Stimulated activated naive CD8-positive, alpha-beta T cell treated with anti-CD3 and anti-CD28 coated beads, Interleukin-15, amount 100 ng/mL, for 72 hours (primary cell): ENCODE measurements around the gene ROPN1L.

Experiments used
- ATAC-seq: fragments of 150-1000 bp; cut with Tn5 transposase; 2 replicates; pipeline ENCODE4 v1.10.0; 2021; ENCODE audit warnings: mild to moderate bottlenecking, moderate library complexity
- DNase-seq, 2 donors: peaks; one replicate each; pipeline ENCODE4 v3.0.0; 2021 to 2022
- H3K27ac Mint-ChIP-seq, 2 donors: one replicate each; pipeline ENCODE4 v1.8.0; 2022; ENCODE audit warnings: mild to moderate bottlenecking in 2 of 2, mixed read lengths in 2 of 2, moderate library complexity in 2 of 2
- H3K27me3 Mint-ChIP-seq: one replicate; pipeline ENCODE4 v1.8.0; 2022; ENCODE audit warnings: mixed read lengths
- H3K4me1 Mint-ChIP-seq: one replicate; pipeline ENCODE4 v1.8.0; 2022; ENCODE audit warnings: mild to moderate bottlenecking, mixed read lengths
- H3K4me3 Mint-ChIP-seq, 2 donors: one replicate each; pipeline ENCODE4 v1.8.0; 2022; ENCODE audit warnings: mild to moderate bottlenecking in 2 of 2, mixed read lengths in 2 of 2, moderate library complexity in 1 of 2
- H3K9me3 Mint-ChIP-seq, 2 donors: one replicate each; pipeline ENCODE4 v1.8.0; 2022; ENCODE audit warnings: mixed read lengths in 2 of 2

Gene ROPN1L

DNA sequence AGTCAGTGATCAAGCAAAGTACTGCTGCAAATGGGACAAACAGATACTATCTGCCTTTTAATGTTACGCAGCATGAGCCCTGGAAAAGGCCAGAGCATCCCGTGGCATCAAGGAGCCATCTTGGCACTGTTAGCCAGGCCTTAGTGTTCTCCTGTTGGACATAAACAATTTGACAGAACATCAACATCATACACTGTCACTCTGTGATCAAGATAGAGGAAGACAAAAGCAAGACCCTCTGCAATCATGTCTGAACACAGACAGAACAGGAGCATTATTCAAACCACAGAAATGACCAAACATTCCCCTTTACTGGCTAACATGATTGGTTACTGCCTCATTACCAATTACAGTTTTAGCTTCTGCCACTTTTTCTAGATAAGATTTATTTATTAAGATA, 21.2 kb upstream of the ROPN1L start:
- DNase-seq (no peak), ATAC-seq (no peak)
- no peak overlapping the region for H3K4me3 Mint-ChIP-seq
- no peaks in the 10 kb centered on the region for H3K9me3 Mint-ChIP-seq
- no peaks in the 10 kb centered on the region for H3K27me3 Mint-ChIP-seq
- no peak overlapping the region for H3K27ac Mint-ChIP-seq
- peaks cover 41% of the 10 kb centered on the region for H3K4me1 Mint-ChIP-seq

DNA sequence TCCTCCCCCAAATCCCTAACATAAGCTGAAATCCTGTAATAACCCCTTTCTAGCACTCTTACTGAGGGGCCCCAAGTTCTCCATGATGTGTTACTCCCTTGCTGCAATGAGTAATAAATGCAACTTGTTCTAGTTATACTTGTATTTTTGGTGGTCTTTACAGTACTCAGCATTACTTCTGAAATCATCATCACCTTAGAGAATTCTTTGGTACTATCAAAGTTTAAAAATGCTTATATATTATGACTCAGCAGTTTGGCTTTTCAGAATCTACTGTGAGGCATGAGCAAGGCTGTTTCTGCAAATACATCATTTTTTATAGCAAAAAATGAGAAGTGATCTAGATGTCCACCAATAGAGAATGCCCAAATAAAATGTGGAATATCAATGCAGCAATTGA, 20.7 kb upstream of the ROPN1L start:
- DNase-seq = no peak
- Mint-ChIP-seq H3K4me1 (peaks cover 41% of the 10 kb centered on the region), H3K27ac (no peak overlapping the region), H3K27me3 (no peaks in the 10 kb centered on the region), H3K4me3 (no peak overlapping the region), H3K9me3 (no peaks in the 10 kb centered on the region)
- peak; percentile 32 for ATAC-seq

DNA sequence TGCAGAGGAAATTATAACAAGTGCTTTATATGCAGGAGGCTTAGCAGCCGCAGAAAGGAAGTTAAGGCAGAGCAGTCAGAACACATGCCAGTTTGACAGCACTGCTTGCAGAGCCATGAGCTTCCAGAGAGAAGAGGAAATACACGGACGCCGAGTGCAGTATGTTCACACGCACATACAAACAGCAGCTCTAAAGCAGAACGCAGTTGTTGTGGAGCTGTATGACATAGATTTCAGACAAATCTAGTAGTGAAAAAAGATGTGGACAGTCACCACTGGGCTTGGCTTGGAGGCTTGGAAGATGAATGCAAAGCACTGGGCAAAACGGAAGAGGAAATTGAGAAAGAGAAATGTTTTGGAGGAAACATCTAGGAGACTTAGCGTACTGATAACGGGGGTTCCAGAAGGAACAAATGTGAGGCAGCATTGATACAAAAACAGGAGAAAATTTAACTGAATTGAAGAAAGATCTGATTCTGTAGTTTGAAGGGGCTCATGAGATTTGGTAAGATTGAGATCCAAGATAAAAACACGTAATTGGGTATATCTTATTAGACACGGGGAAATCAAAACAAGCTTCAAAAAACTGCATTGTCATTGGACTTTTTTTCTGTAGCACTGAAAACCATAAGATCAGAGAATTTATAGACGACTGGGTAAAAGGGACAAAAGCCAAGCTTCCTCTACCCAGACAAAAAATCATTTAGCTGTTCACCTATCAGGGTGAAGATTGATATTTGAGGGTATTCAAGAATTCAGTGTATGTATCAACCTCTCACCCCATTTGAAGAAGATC, 19.6 kb upstream of the ROPN1L start:
- Mint-ChIP-seq H3K9me3 (no peaks in the 10 kb centered on the region), H3K4me1 (peaks cover 44% of the 10 kb centered on the region), H3K4me3 (peak overlapping the region in 1 of 2 donors; percentile 1), H3K27me3 (no peaks in the 10 kb centered on the region), H3K27ac (no peak overlapping the region)
- DNase-seq = no peak
- ATAC-seq = no peak

GRCh38 chr5:10423022-10423421, 18.7 kb upstream of the ROPN1L start:
- DNase-seq = no peak
- no peak for ATAC-seq
- Mint-ChIP-seq H3K4me3 (no peak overlapping the region), H3K27ac (no peak overlapping the region), H3K27me3 (no peaks in the 10 kb centered on the region), H3K9me3 (no peaks in the 10 kb centered on the region), H3K4me1 (peaks cover 49% of the 10 kb centered on the region)

- ATAC-seq = peak; percentile 59
- DNase-seq = peak in 1 of 2 donors; percentile 21
- H3K27ac Mint-ChIP-seq = no peak overlapping the region
- peaks cover 42% of the 10 kb centered on the region for H3K4me1 Mint-ChIP-seq
- no peaks in the 10 kb centered on the region for H3K9me3 Mint-ChIP-seq
- no peak overlapping the region for H3K4me3 Mint-ChIP-seq
- no peaks in the 10 kb centered on the region for H3K27me3 Mint-ChIP-seq
These were observed 17.5 kb upstream of the ROPN1L start for GRCh38 chr5:10424124-10424731.

GRCh38 chr5:10427201-10427600, 14.5 kb upstream of the ROPN1L start:
- no peaks in the 10 kb centered on the region for H3K9me3 Mint-ChIP-seq
- DNase-seq (no peak), ATAC-seq (no peak)
- no peaks in the 10 kb centered on the region for H3K27me3 Mint-ChIP-seq
- peak overlapping the region; percentile 0 to 16 for H3K27ac Mint-ChIP-seq
- H3K4me3 Mint-ChIP-seq = no peak overlapping the region
- peaks cover 20% of the 10 kb centered on the region for H3K4me1 Mint-ChIP-seq

GRCh38 chr5:10427978-10428377, 13.7 kb upstream of the ROPN1L start:
- no peaks in the 10 kb centered on the region for H3K9me3 Mint-ChIP-seq
- peak overlapping the region in 1 of 2 donors; percentile 20 for H3K27ac Mint-ChIP-seq
- H3K27me3 Mint-ChIP-seq = no peaks in the 10 kb centered on the region
- DNase-seq (no peak), ATAC-seq (no peak)
- H3K4me3 Mint-ChIP-seq = no peak overlapping the region
- H3K4me1 Mint-ChIP-seq = peaks cover 13% of the 10 kb centered on the region

- Mint-ChIP-seq H3K4me3 (no peak overlapping the region), H3K9me3 (no peaks in the 10 kb centered on the region), H3K4me1 (peaks cover 13% of the 10 kb centered on the region), H3K27ac (peak overlapping the region in 1 of 2 donors; percentile 23), H3K27me3 (no peaks in the 10 kb centered on the region)
- ATAC-seq = no peak
- no peak for DNase-seq
These were observed 10.3 kb upstream of the ROPN1L start for GRCh38 chr5:10431415-10431814.

- Mint-ChIP-seq H3K27me3 (no peaks in the 10 kb centered on the region), H3K4me1 (peaks cover 8% of the 10 kb centered on the region), H3K27ac (peak overlapping the region in 1 of 2 donors; percentile 15), H3K4me3 (no peak overlapping the region), H3K9me3 (no peaks in the 10 kb centered on the region)
- no peak for ATAC-seq
- DNase-seq = no peak
These were observed 9.3 kb upstream of the ROPN1L start for GRCh38 chr5:10432059-10433008.

DNA sequence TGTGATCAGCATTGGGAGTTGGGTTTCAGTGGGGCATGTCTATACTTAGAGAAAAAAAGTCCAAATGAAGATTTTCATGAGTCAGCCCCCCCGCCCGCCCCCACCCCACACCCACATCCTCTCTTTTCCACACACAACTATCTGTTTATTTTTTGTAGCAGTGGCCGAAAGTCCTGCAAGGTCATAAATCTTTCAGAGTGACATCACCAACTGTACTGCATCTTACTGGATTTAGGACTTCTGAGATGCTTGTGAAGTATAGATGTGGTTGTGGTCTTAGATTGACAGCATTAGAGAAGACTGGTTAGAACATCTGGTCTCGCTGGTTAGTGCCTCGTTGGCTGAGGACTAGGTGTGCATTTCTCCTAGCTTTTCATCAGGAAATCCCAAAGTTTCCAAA, 7.3 kb upstream of the ROPN1L start:
- peaks cover 5% of the 10 kb centered on the region for H3K4me1 Mint-ChIP-seq
- ATAC-seq (peak; percentile 54), DNase-seq (no peak)
- no peaks in the 10 kb centered on the region for H3K27me3 Mint-ChIP-seq
- H3K27ac Mint-ChIP-seq = no peak overlapping the region
- H3K9me3 Mint-ChIP-seq = no peaks in the 10 kb centered on the region
- no peak overlapping the region for H3K4me3 Mint-ChIP-seq

GRCh38 chr5:10438301-10438700, 3.4 kb upstream of the ROPN1L start:
- DNase-seq (no peak), ATAC-seq (no peak)
- H3K4me1 Mint-ChIP-seq = peaks cover 16% of the 10 kb centered on the region
- no peak overlapping the region for H3K27ac Mint-ChIP-seq
- no peaks in the 10 kb centered on the region for H3K9me3 Mint-ChIP-seq
- H3K4me3 Mint-ChIP-seq = no peak overlapping the region
- H3K27me3 Mint-ChIP-seq = peaks cover 10% of the 10 kb centered on the region

DNA sequence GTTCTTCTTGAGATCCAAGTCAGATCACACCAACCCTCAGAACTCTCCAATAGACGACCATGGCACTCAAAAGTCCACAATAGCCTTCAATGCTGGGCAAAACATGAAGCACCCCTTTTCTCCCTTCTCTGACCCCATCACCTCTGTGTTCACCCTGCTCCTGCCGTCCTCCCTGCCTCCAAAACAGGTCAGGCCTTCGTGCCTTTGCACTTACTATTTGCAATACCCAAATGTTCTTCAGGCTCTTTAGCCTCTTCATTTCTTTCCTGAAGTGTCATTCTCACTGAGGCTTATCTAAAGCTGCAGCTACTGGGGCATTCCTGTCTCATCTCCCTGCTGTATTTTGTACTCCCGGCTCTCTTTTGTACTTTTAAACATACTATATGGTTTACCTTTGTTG, 2.0 kb upstream of the ROPN1L start:
- Mint-ChIP-seq H3K27ac (no peak overlapping the region), H3K9me3 (no peaks in the 10 kb centered on the region), H3K27me3 (peaks cover 16% of the 10 kb centered on the region), H3K4me3 (no peak overlapping the region), H3K4me1 (peaks cover 21% of the 10 kb centered on the region)
- DNase-seq (no peak), ATAC-seq (no peak)

DNA sequence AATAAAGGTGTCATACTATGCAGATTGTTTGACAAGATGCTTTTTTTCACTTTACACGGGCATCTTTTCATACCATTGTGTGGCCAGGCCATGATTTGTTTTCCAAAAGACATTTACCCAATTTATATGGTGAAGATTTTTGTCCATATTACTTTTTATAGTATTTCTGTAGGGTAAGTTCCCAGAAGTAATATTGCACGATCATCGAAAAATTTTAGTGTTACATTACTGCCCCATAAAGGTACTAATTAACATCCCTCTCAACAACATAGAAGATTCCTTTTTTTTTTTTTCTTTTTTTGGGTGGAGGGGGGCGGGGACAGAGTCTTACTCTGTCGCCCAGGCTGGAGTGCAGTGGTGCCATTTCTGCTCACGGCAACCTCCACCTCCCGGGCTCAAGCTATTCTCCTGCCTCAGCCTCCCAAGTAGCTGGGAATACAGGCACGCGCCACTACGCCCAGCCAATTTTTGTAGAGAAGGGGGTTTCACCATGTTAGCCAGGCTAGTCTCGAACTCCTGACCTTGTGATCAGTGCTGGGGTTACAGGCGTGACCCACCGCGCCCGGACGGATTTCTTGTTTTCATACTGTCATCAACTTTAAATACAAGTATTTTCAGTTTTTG, 1.2 kb upstream of the ROPN1L start:
- DNase-seq = no peak
- peaks cover 16% of the 10 kb centered on the region for H3K27me3 Mint-ChIP-seq
- ATAC-seq = no peak
- H3K27ac Mint-ChIP-seq = no peak overlapping the region
- H3K9me3 Mint-ChIP-seq = peaks cover 0 to 4% of the 10 kb centered on the region in 2 donors
- peaks cover 29% of the 10 kb centered on the region for H3K4me1 Mint-ChIP-seq
- no peak overlapping the region for H3K4me3 Mint-ChIP-seq

GRCh38 chr5:10441992-10442435, 335 bp downstream of the ROPN1L start:
- DNase-seq (peak in 1 of 2 donors; percentile 17), ATAC-seq (peak; percentile 62)
- Mint-ChIP-seq H3K4me1 (peaks cover 43% of the 10 kb centered on the region), H3K27me3 (peaks cover 16% of the 10 kb centered on the region), H3K27ac (peak overlapping the region in 1 of 2 donors; percentile 49), H3K9me3 (peaks cover 0 to 4% of the 10 kb centered on the region in 2 donors), H3K4me3 (peak overlapping the region; percentile 80 to 87)

DNA sequence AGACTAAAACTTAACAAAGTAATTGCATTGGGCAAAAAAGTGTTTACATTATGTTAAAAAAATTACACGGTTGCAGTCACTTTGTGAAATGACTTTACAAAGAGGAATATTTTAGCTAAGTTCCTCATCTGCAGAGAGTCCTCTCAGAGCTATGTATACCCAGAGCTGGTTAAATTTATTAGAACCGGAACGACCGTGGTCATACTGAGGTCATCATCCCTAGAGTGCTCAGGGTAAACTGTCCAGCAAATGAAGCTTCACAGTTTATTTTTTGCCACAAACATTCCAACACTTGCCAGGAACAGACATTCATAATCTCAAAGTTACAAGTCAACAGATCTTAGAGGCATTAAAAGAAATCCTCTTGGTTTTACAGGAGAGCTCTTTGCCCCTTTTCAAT, 897 bp downstream of the ROPN1L start:
- H3K4me1 Mint-ChIP-seq = peaks cover 47% of the 10 kb centered on the region

More for the DNA sequence above, 897 bp downstream of the ROPN1L start:
- DNase-seq = no peak
- no peak overlapping the region for H3K27ac Mint-ChIP-seq
- peaks cover 16% of the 10 kb centered on the region for H3K27me3 Mint-ChIP-seq
- H3K4me3 Mint-ChIP-seq = peak overlapping the region; percentile 80 to 87
- no peak for ATAC-seq
- H3K9me3 Mint-ChIP-seq = peaks cover 0 to 4% of the 10 kb centered on the region in 2 donors
